ENCODE data around the gene UTP25. TPM values are rescaled to one million over a fixed set of nuclear protein-coding genes. Genes with fewer than 3 reads are reported as not detected.

Gene UTP25
- total RNA-seq, 1 experiment from 2014 or later = 9.5 TPM

- ChIA-PET CTCF (no interaction called here), POLR2A (no interaction called here)
- DNase-seq (ENCODE audit: low read depth, low spot score) (no peak), ATAC-seq (peak; percentile 86)
- in situ Hi-C loops (cut with HindIII; ENCODE audit: low pct_unique_long_range_greater_than_20kb, low sequenced_read_pairs) (no loop called here), intact Hi-C loops (cut with micrococcal nuclease; ENCODE audit: unreplicated experiment) (no loop called here)
- no peaks in the 10 kb centered on the region for H3K4me1 ChIP-seq (ENCODE audit: control insufficient read depth, insufficient read depth, low read length)
- no peak for TF ChIP-seq TCF7L2 (IDR thresholded peaks at IDR 0.05; ENCODE audit: low read depth, low read length)
- TF ChIP-seq SIN3A (IDR thresholded peaks at IDR 0.05; ENCODE audit: borderline replicate concordance, insufficient read depth, low read depth, low read length) = no peak
- peak; percentile 89 for TF ChIP-seq CTCF (IDR thresholded peaks at IDR 0.05)
- no peak for TF ChIP-seq POLR2AphosphoS5 (IDR thresholded peaks at IDR 0.05; ENCODE audit: low read depth, low read length)
- TF ChIP-seq, protein P1, sequence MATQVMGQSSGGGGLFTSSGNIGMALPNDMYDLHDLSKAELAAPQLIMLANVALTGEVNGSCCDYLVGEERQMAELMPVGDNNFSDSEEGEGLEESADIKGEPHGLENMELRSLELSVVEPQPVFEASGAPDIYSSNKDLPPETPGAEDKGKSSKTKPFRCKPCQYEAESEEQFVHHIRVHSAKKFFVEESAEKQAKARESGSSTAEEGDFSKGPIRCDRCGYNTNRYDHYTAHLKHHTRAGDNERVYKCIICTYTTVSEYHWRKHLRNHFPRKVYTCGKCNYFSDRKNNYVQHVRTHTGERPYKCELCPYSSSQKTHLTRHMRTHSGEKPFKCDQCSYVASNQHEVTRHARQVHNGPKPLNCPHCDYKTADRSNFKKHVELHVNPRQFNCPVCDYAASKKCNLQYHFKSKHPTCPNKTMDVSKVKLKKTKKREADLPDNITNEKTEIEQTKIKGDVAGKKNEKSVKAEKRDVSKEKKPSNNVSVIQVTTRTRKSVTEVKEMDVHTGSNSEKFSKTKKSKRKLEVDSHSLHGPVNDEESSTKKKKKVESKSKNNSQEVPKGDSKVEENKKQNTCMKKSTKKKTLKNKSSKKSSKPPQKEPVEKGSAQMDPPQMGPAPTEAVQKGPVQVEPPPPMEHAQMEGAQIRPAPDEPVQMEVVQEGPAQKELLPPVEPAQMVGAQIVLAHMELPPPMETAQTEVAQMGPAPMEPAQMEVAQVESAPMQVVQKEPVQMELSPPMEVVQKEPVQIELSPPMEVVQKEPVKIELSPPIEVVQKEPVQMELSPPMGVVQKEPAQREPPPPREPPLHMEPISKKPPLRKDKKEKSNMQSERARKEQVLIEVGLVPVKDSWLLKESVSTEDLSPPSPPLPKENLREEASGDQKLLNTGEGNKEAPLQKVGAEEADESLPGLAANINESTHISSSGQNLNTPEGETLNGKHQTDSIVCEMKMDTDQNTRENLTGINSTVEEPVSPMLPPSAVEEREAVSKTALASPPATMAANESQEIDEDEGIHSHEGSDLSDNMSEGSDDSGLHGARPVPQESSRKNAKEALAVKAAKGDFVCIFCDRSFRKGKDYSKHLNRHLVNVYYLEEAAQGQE (IDR thresholded peaks at IDR 0.05; ENCODE audit: insufficient read depth in 1 of 2, low read depth in 2 of 2, low read length in 1 of 2) = no peak
- H3K36me3 ChIP-seq (ENCODE audit: control insufficient read depth, insufficient read depth, low read length) = peaks cover 33% of the 10 kb centered on the region
- H3K27ac ChIP-seq (ENCODE audit: low read length) = no peak overlapping the region
- H3K4me3 ChIP-seq (ENCODE audit: low read depth in 2 of 2, low read length in 2 of 2) = no peak overlapping the region
- no peaks in the 10 kb centered on the region for H3K9me3 ChIP-seq (ENCODE audit: control insufficient read depth, insufficient read depth, low read depth, low read length)
- no peaks in the 10 kb centered on the region for H3K27me3 ChIP-seq (ENCODE audit: control insufficient read depth, insufficient read depth, low read length)
- BruUV-seq (replicated peaks) = no TSS peak
Observed at GRCh38 chr1:209850342-209850979, 22.7 kb downstream of the UTP25 start.

GRCh38 chr1:209853676-209854075 lies 25.9 kb downstream of the UTP25 start:
- TF ChIP-seq POLR2AphosphoS5 (IDR thresholded peaks at IDR 0.05; ENCODE audit: low read depth, low read length) = no peak
- no peak for TF ChIP-seq TCF7L2 (IDR thresholded peaks at IDR 0.05; ENCODE audit: low read depth, low read length)
- no peak for TF ChIP-seq CTCF (IDR thresholded peaks at IDR 0.05)
- no peak for TF ChIP-seq SIN3A (IDR thresholded peaks at IDR 0.05; ENCODE audit: borderline replicate concordance, insufficient read depth, low read depth, low read length)
- TF ChIP-seq, protein P1 (IDR thresholded peaks at IDR 0.05; ENCODE audit: insufficient read depth in 1 of 2, low read depth in 2 of 2, low read length in 1 of 2) = no peak
- no peaks in the 10 kb centered on the region for H3K9me3 ChIP-seq (ENCODE audit: control insufficient read depth, insufficient read depth, low read depth, low read length)
- peaks cover 22% of the 10 kb centered on the region for H3K36me3 ChIP-seq (ENCODE audit: control insufficient read depth, insufficient read depth, low read length)
- no peak overlapping the region for H3K27ac ChIP-seq (ENCODE audit: low read length)
- no peaks in the 10 kb centered on the region for H3K4me1 ChIP-seq (ENCODE audit: control insufficient read depth, insufficient read depth, low read length)
- intact Hi-C loops (cut with micrococcal nuclease; ENCODE audit: unreplicated experiment) (no loop called here), in situ Hi-C loops (cut with HindIII; ENCODE audit: low pct_unique_long_range_greater_than_20kb, low sequenced_read_pairs) (no loop called here)
- no peaks in the 10 kb centered on the region for H3K27me3 ChIP-seq (ENCODE audit: control insufficient read depth, insufficient read depth, low read length)
- BruUV-seq (replicated peaks) = no TSS peak
- ATAC-seq (no peak), DNase-seq (ENCODE audit: low read depth, low spot score) (no peak)
- H3K4me3 ChIP-seq (ENCODE audit: low read depth in 2 of 2, low read length in 2 of 2) = no peak overlapping the region
- ChIA-PET POLR2A (interaction anchor here (0.6 kb wide), 1 partner anchor 101 kb away, joined by 8 read pairs; no protein-coding TSS in a partner anchor), CTCF (interaction anchor here (0.6 kb wide), 1 partner anchor 1415 kb away, joined by 10 read pairs; no protein-coding TSS in a partner anchor)

Measured in Panc1 (cell line).